ENCODE measurements around the gene LPCAT1.
A peak's percentile ranks its signal among the peaks of the same experiment; 100 is the strongest.
"Not testable (repeated sequence)": the region's sequence is repeated elsewhere in the genome, so short reads cannot be mapped to it uniquely, and the experiment has no call there.

Gene LPCAT1

DNA sequence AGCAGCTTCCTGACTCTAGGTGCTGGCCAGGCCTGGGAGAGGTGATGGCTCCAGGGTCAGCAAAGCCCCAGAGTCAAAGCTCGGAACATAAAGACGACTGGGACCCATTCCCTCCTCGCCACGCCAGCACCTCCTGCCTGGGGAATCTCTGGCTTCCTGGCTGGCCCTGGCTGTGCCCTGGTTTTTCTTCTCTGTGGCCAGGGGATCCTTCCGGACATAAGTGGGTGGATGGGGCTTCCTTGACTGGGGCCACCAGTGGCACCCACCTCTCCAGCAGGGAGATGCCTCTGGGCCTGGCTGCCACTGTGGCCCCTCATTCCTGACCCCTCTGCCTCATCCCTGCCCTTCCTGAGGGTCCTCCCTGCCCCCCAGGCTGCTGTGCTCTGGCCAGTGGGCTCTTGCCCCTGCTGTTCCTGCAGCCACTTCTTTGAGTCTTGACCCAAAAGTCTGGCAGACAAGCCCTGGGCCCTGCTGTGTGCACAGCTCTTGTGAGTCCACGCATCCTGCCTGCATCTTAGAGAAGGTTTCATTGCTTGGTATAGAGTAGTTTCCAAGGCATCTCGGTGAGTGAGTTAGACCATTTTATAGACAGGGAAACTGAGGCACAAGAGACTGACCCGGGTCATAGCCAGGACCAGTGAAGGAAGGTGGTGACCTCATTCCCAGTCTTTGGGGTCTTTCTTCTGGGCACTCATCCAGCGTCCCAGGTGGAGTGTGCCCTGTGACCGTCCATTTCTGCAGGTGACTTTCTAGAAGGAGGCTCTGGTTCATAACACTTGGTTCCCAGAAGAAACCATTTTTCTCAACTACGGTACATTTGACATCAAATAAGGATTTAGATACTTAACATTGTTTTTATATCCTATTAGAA, 17.3 kb upstream of the LPCAT1 start:
- no peak for DNase-seq (ENCODE audit: low spot score)

- no peak for DNase-seq (ENCODE audit: low spot score)
Observed at GRCh38 chr5:1540166-1540565, 16.4 kb upstream of the LPCAT1 start.

GRCh38 chr5:1539393-1540161, 15.8 kb upstream of the LPCAT1 start:
- not testable (repeated sequence) for DNase-seq (ENCODE audit: low spot score)

DNA sequence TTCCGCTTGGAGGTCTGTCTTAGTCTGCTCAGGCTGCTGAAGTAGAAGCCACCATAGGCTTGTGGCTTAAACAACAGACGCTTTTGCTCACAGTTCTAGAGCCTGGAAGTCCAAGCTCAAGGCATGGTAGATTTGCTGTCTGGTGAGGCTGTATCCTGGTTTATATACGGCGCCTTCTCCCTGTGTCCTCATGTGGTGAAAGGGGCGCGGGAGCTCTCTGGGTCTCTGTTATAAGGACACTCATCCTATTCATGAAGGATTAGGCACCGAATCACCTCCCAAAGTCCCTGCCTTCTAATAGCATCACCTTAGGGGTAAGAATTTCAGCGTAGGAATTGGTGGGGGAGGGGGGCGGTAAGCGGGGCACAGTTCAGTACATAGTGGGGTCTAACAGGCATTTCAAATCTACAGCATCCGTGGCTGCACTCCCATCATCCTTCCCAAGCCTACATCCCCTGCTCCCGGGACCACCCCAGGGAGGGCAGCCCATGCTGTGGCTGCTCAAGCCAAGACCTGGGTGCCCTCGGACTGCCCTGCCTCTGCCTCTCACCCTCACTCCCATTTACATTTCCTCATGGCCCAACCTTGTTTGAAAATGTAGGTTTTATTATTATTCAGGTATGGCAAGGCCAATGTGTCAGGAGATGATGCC, 15.1 kb upstream of the LPCAT1 start:
- no peak for DNase-seq (ENCODE audit: low spot score)

GRCh38 chr5:1538276-1538675, 14.5 kb upstream of the LPCAT1 start:
- DNase-seq (ENCODE audit: low spot score), result no peak

- DNase-seq (ENCODE audit: low spot score), result no peak
Observed at GRCh38 chr5:1537603-1538154, 13.9 kb upstream of the LPCAT1 start.

GRCh38 chr5:1536871-1537602, 13.3 kb upstream of the LPCAT1 start:
- DNase-seq (ENCODE audit: low spot score), result no peak

GRCh38 chr5:1536322-1536845, 12.6 kb upstream of the LPCAT1 start:
- peak; percentile 60 for DNase-seq (ENCODE audit: low spot score)

GRCh38 chr5:1535646-1536045, 11.9 kb upstream of the LPCAT1 start:
- no peak for DNase-seq (ENCODE audit: low spot score)

DNA sequence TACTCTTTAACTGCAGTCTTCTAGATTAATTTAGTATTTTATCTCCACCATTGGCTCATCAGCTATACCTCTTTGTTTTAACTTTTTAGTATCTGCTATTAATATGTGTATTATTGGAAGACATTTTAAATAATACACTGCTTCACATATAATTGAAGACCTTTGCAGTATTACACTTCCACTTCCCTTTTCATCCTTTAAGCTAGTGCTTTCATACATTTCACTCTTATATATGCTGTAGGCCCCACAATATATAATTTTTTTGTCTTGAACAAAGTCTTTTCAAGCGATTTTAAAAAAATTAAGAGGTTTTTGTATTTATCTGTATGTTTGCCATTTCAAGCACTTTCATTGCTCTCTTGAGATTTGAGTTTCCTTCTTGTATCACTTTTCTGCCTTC, 8.6 kb upstream of the LPCAT1 start:
- no peak for DNase-seq (ENCODE audit: low spot score)

DNA sequence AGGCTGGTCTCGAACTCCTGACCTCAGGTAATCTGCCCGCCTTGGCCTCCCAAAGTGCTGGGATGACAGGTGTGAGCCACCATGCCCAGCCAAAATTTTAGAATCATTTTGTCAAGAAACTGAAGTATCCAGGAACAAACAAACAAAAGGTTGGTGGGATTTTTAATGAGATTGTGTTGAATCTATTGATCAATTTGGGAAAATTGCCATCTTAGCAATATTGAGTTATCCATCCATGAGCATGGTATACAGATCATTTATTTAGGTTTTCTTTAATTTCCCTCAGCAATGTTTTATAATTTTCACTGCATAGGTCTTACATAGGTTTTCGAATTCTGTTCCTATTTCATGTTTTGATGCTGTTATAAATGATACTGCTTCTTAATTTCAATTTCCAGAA, 5.7 kb upstream of the LPCAT1 start:
- no peak for DNase-seq (ENCODE audit: low spot score)

GRCh38 chr5:1527533-1528205, 3.9 kb upstream of the LPCAT1 start:
- DNase-seq (ENCODE audit: low spot score), result no peak

DNA sequence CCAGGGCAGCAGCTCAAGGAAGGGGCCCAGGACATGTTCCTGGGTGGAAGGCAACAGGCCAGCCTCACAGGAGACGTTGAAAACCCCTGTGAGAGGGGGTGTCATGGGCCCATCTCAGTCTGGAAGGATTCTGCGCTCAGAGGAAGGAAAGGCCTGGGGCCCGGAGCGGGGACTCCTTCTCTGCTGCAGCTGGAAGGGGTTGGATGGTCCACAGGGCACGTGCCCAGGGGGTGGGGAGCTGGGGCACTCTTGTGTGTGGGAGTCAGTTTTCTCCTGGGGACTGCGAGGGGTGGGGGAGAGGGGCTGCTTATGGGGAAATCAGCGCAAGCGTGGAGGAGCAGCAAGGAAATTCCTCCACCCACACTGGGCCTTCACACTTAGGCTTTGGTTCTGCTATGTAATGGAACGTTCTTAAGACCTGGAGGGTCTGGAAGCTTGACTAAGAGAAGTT, 2.9 kb upstream of the LPCAT1 start:
- DNase-seq (ENCODE audit: low spot score), result no peak

DNA sequence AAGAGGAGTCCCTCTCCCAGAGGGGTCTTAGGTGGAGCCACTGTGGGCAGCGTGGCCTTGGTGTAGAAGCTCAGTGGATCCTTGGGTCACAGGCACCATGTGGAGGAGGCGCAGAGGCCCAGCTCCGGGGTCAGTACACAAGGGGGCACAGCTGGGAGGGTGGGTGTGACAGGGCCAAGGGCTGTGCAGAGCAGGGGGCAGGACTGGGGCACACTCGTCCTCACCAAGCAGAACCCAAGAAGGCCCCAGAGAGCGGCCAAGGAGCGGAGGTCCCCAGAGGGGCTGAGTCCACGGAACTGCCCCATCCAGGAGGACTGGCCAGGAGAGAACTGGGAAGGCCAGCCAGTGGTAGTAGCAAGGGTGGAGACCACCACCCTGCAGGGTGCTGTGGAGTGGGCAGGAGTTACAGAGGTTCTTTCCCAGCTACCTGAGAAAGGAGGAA, 2.5 kb upstream of the LPCAT1 start:
- DNase-seq (ENCODE audit: low spot score), result no peak

GRCh38 chr5:1525624-1526189, 1.9 kb upstream of the LPCAT1 start:
- DNase-seq (ENCODE audit: low spot score), result no peak

GRCh38 chr5:1524799-1525623, 1.3 kb upstream of the LPCAT1 start:
- DNase-seq (ENCODE audit: low spot score), result no peak

GRCh38 chr5:1524481-1524798, 680 bp upstream of the LPCAT1 start:
- DNase-seq (ENCODE audit: low spot score), result no peak

GRCh38 chr5:1523480-1523792, 324 bp downstream of the LPCAT1 start:
- DNase-seq (ENCODE audit: low spot score), result no peak

GRCh38 chr5:1522601-1523479, 920 bp downstream of the LPCAT1 start:
- DNase-seq (ENCODE audit: low spot score), result peak; percentile 14

Data from kidney tubule cell (primary cell).